Endodermal cell (in vitro differentiated cells): ENCODE results near the gene WDSUB1. TPM values are rescaled to one million over a fixed set of nuclear protein-coding genes. Genes with fewer than 3 reads are reported as not detected.

ENCODE experiments used
- DNase-seq: peaks from one replicate; pipeline ENCODE4 v3.0.0-alpha.2; 2017
- H3K27ac ChIP-seq: 2 replicates; pipeline ENCODE4 v1.5.1; 2013; ENCODE audit warnings: mild to moderate bottlenecking, low read depth, low read length, moderate library complexity
- H3K27me3 ChIP-seq: 2 replicates; pipeline ENCODE4 v1.6.1; 2013; ENCODE audit warnings: mild to moderate bottlenecking, low read length, moderate library complexity; ENCODE audit not compliant: insufficient read depth, control insufficient read depth, poor library complexity, severe bottlenecking
- H3K36me3 ChIP-seq: 2 replicates; pipeline ENCODE4 v1.7.0; 2013; ENCODE audit warnings: mild to moderate bottlenecking, low read length, moderate library complexity; ENCODE audit not compliant: control insufficient read depth, insufficient read depth
- H3K4me1 ChIP-seq: one replicate; pipeline ENCODE4 v1.7.0; 2013; ENCODE audit warnings: low read length; ENCODE audit not compliant: control insufficient read depth, insufficient read depth
- H3K4me3 ChIP-seq: 2 replicates; pipeline ENCODE4 v1.5.1; 2013; ENCODE audit warnings: mild to moderate bottlenecking, low read length, moderate library complexity
- H3K9ac ChIP-seq: 2 replicates; pipeline ENCODE4 v1.6.1; 2013; ENCODE audit warnings: mild to moderate bottlenecking, low read length, moderate library complexity; ENCODE audit not compliant: poor library complexity, severe bottlenecking; ENCODE audit errors: extremely low read depth
- H3K9me3 ChIP-seq: 2 replicates; pipeline ENCODE4 v1.6.1; 2013; ENCODE audit warnings: mild to moderate bottlenecking, low read length, moderate library complexity; ENCODE audit not compliant: control insufficient read depth
- H3K27ac Mint-ChIP-seq: 2 replicates; pipeline ENCODE4 v1.8.0; 2020; ENCODE audit warnings: mixed read lengths
- H3K27me3 Mint-ChIP-seq: 2 replicates; pipeline ENCODE4 v1.8.0; 2021; ENCODE audit warnings: mild to moderate bottlenecking, mixed read lengths; ENCODE audit not compliant: insufficient read depth
- H3K36me3 Mint-ChIP-seq: 2 replicates; pipeline ENCODE4 v1.8.0; 2020; ENCODE audit warnings: low read depth, mixed read lengths
- H3K4me1 Mint-ChIP-seq: 2 replicates; pipeline ENCODE4 v1.8.0; 2020; ENCODE audit warnings: mixed read lengths
- H3K4me3 Mint-ChIP-seq: 2 replicates; pipeline ENCODE4 v1.8.0; 2020; ENCODE audit warnings: mild to moderate bottlenecking, moderate library complexity, mixed read lengths
- H3K9me3 Mint-ChIP-seq: 2 replicates; pipeline ENCODE4 v1.8.0; 2020; ENCODE audit warnings: mild to moderate bottlenecking, mixed read lengths
- WGBS, 2 experiments: methylation state at CpG; one replicate each; pipeline versions ENCODE4 v1.1.5 to v1.1.7; 2013; ENCODE audit warnings: missing lambda C conversion rate in 2 of 2, mixed read lengths in 1 of 2; ENCODE audit not compliant: insufficient coverage in 1 of 2, insufficient read length in 1 of 2; 5-methylcytosine and 5-hydroxymethylcytosine counted together
- total RNA-seq, 2 donors: library from RNA; stranded (reverse); fragmentation: NEBNext Ultra II Directional in 1 of 2; extraction: Animal tissue kit (Norgen Biotek cat#: 25700) in 1 of 2; gene quantifications; 2 replicates in 1 of 2; 3 replicates in 1 of 2; pipeline ENCODE4 v1.2.1, GENCODE V29; 2021
- TF ChIP-seq, protein P1 (sequence below): fragments of 200-600 bp; sonication (generic); conservative IDR thresholded peaks from 2 replicates; pipeline ENCODE4 v1.5.0; 2021; ENCODE audit warnings: antibody characterized with exemption, mild to moderate bottlenecking

WDSUB1 gene
- total RNA-seq, 2 donors from 2014 or later = 10.7 to 14.7 TPM

DNA sequence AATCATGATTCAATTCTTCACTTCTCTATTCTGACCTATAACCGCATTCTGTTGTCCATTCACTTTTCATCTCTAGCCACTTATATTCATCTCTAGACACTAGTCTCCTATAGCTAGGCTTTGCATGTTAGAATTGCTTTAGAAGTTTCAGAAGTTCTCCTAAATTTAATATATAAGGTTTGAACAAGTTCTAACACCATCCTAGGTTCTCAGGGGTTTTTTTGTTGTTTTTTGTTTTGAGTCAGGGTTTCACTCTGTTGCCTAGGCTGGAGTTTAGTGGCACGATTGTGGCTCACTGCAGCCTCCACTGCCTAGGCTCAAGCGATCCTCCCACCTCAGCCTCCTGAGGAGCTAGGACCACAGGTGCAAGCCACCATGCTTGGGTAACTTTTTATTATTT lies 19.9 kb downstream of the WDSUB1 start:
- H3K36me3 Mint-ChIP-seq = peaks cover 15% of the 10 kb centered on the region
- Histone ChIP-seq H3K36me3 (no peaks in the 10 kb centered on the region), H3K4me3 (no peak overlapping the region), H3K4me1 (no peaks in the 10 kb centered on the region), H3K9ac (no peak overlapping the region), H3K9me3 (no peaks in the 10 kb centered on the region), H3K27me3 (no peaks in the 10 kb centered on the region), H3K27ac (no peak overlapping the region)
- H3K27ac Mint-ChIP-seq = no peak overlapping the region
- 95 to 99% methylated on average over 2 to 3 of the region's 3 CpGs for WGBS, 2 experiments
- DNase-seq = no peak
- TF ChIP-seq, protein P1, sequence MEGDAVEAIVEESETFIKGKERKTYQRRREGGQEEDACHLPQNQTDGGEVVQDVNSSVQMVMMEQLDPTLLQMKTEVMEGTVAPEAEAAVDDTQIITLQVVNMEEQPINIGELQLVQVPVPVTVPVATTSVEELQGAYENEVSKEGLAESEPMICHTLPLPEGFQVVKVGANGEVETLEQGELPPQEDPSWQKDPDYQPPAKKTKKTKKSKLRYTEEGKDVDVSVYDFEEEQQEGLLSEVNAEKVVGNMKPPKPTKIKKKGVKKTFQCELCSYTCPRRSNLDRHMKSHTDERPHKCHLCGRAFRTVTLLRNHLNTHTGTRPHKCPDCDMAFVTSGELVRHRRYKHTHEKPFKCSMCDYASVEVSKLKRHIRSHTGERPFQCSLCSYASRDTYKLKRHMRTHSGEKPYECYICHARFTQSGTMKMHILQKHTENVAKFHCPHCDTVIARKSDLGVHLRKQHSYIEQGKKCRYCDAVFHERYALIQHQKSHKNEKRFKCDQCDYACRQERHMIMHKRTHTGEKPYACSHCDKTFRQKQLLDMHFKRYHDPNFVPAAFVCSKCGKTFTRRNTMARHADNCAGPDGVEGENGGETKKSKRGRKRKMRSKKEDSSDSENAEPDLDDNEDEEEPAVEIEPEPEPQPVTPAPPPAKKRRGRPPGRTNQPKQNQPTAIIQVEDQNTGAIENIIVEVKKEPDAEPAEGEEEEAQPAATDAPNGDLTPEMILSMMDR = no peak
- no peaks in the 10 kb centered on the region for H3K9me3 Mint-ChIP-seq
- no peaks in the 10 kb centered on the region for H3K27me3 Mint-ChIP-seq
- H3K4me1 Mint-ChIP-seq = no peaks in the 10 kb centered on the region
- H3K4me3 Mint-ChIP-seq = no peak overlapping the region

DNA sequence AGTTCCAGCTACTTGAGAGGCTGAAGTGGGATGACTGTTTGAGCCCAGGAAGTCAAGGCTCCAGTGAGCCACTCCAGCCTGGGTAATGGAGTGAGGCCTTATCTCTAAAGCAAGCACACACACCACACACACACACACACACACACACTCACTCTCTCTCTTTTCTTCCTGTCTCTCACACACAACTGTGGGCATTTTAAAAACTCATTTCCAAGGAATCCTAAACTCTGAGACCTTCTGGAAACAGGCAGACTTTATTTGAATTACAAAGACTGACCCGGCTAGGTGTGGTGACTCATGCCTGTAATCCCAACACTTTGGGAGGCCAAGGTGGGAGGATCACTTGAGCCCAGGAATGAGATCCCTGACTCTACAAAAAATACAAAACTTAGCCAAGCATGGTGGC lies 21.3 kb downstream of the WDSUB1 start:
- Histone ChIP-seq H3K9ac (no peak overlapping the region), H3K36me3 (no peaks in the 10 kb centered on the region), H3K27me3 (no peaks in the 10 kb centered on the region), H3K4me1 (no peaks in the 10 kb centered on the region), H3K27ac (no peak overlapping the region), H3K9me3 (no peaks in the 10 kb centered on the region), H3K4me3 (no peak overlapping the region)
- DNase-seq = peak; percentile 65
- no peaks in the 10 kb centered on the region for H3K27me3 Mint-ChIP-seq
- peak overlapping the region; percentile 2 for H3K27ac Mint-ChIP-seq
- H3K9me3 Mint-ChIP-seq = no peaks in the 10 kb centered on the region
- no peak overlapping the region for H3K4me3 Mint-ChIP-seq
- peaks cover 5% of the 10 kb centered on the region for H3K36me3 Mint-ChIP-seq
- H3K4me1 Mint-ChIP-seq = no peaks in the 10 kb centered on the region
- 50 to 64% methylated on average over 1 of the region's 1 CpG for WGBS, 2 experiments
- TF ChIP-seq, protein P1 = no peak

DNA sequence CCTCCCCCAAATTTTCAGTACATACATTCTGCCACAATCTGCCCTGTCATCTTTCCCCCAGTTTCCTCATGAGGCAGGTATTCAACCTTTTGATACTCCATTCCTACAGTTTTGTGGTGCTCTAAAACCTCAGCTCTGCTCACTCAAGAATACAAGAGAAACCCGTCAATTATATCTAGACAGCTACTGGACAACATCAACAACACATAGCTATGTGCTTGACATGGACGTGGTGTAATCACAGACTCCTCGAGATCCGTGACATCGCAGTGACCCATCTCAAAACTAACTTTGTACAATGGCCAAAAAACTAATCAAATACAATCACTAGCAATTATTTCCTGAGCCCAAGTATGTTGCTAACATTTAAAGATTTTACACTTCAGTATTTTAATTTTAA lies 23.6 kb downstream of the WDSUB1 start:
- no peaks in the 10 kb centered on the region for H3K4me1 Mint-ChIP-seq
- Histone ChIP-seq H3K27ac (no peak overlapping the region), H3K27me3 (no peaks in the 10 kb centered on the region), H3K9ac (no peak overlapping the region), H3K4me1 (no peaks in the 10 kb centered on the region), H3K4me3 (no peak overlapping the region), H3K9me3 (no peaks in the 10 kb centered on the region), H3K36me3 (no peaks in the 10 kb centered on the region)
- H3K4me3 Mint-ChIP-seq = no peak overlapping the region
- no peak for DNase-seq
- 88 to 92% methylated on average over 4 to 5 of the region's 5 CpGs for WGBS, 2 experiments
- no peaks in the 10 kb centered on the region for H3K9me3 Mint-ChIP-seq
- peak overlapping the region; percentile 0 for H3K27ac Mint-ChIP-seq
- H3K36me3 Mint-ChIP-seq = peaks cover 8% of the 10 kb centered on the region
- H3K27me3 Mint-ChIP-seq = no peaks in the 10 kb centered on the region
- TF ChIP-seq, protein P1 = no peak
